Memory B cell (primary cell): ENCODE results near the gene ZDBF2.
A peak's percentile ranks its signal among the peaks of the same experiment; 100 is the strongest.
"Not testable (repeated sequence)": the region's sequence is repeated elsewhere in the genome, so short reads cannot be mapped to it uniquely, and the experiment has no call there.

Source experiments
- ATAC-seq: fragments of 150-1000 bp; cut with Tn5 transposase; 2 replicates; pipeline ENCODE4 v1.10.0; 2021; ENCODE audit warnings: low read depth, mild to moderate bottlenecking, moderate library complexity
- DNase-seq, 2 donors: peaks; one replicate each; pipeline ENCODE4 v3.0.0; 2022; ENCODE audit warnings: low spot score in 2 of 2
- H3K27ac Mint-ChIP-seq: one replicate; pipeline ENCODE4 v1.8.0; 2022; ENCODE audit warnings: mild to moderate bottlenecking, moderate library complexity, mixed read lengths
- H3K27me3 Mint-ChIP-seq: one replicate; pipeline ENCODE4 v1.8.0; 2022; ENCODE audit warnings: mixed read lengths
- H3K36me3 Mint-ChIP-seq: one replicate; pipeline ENCODE4 v1.8.0; 2022; ENCODE audit warnings: mild to moderate bottlenecking, mixed read lengths
- H3K4me1 Mint-ChIP-seq: one replicate; pipeline ENCODE4 v1.8.0; 2022; ENCODE audit warnings: mixed read lengths
- H3K4me3 Mint-ChIP-seq: one replicate; pipeline ENCODE4 v1.8.0; 2022; ENCODE audit warnings: mild to moderate bottlenecking, moderate library complexity, mixed read lengths
- H3K9me3 Mint-ChIP-seq: one replicate; pipeline ENCODE4 v1.8.0; 2022; ENCODE audit warnings: mixed read lengths

Gene ZDBF2

GRCh38 chr2:206253125-206253776, 21.2 kb upstream of the ZDBF2 start:
- peaks cover 4% of the 10 kb centered on the region for H3K9me3 Mint-ChIP-seq
- H3K27ac Mint-ChIP-seq = no peak overlapping the region
- peaks cover 1% of the 10 kb centered on the region for H3K36me3 Mint-ChIP-seq
- ATAC-seq = no peak
- DNase-seq = no peak
- H3K4me1 Mint-ChIP-seq = peaks cover 6% of the 10 kb centered on the region
- no peak overlapping the region for H3K4me3 Mint-ChIP-seq
- peaks cover 29% of the 10 kb centered on the region for H3K27me3 Mint-ChIP-seq

DNA sequence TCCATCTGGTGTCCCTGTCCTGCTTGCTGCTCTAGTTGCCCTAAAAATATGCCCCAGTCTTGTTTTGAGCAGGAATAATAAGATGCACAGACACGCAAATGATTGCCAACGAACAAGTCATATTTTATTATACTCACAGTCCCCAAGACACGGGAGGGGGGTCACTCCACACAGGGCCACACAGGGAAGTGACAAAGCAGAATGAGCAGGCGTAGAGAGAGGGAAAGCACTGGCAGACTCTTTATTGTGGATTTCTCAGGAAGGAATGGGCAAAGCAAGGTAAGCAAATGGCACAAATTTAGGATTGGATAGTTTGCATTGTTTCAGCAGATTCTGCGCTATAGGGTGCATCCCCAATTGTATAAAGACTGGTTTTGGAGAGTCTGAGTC, 20.7 kb upstream of the ZDBF2 start:
- Mint-ChIP-seq H3K36me3 (peaks cover 1% of the 10 kb centered on the region), H3K4me1 (peaks cover 6% of the 10 kb centered on the region), H3K27me3 (peaks cover 29% of the 10 kb centered on the region), H3K9me3 (peaks cover 4% of the 10 kb centered on the region), H3K27ac (no peak overlapping the region), H3K4me3 (no peak overlapping the region)
- ATAC-seq = no peak
- no peak for DNase-seq

- Mint-ChIP-seq H3K36me3 (peaks cover 1% of the 10 kb centered on the region), H3K4me3 (no peak overlapping the region), H3K27me3 (peaks cover 32% of the 10 kb centered on the region), H3K4me1 (peaks cover 7% of the 10 kb centered on the region), H3K27ac (no peak overlapping the region), H3K9me3 (peaks cover 4% of the 10 kb centered on the region)
- no peak for ATAC-seq
- no peak for DNase-seq
Measured at GRCh38 chr2:206255003-206255402, 19.5 kb upstream of the ZDBF2 start.

GRCh38 chr2:206256706-206257205, 17.7 kb upstream of the ZDBF2 start:
- DNase-seq = no peak
- H3K4me1 Mint-ChIP-seq = peaks cover 7% of the 10 kb centered on the region

GRCh38 chr2:206257350-206257749, 17.1 kb upstream of the ZDBF2 start:
- DNase-seq (no peak), ATAC-seq (no peak)
- Mint-ChIP-seq H3K27ac (no peak overlapping the region), H3K4me3 (no peak overlapping the region), H3K36me3 (peaks cover 1% of the 10 kb centered on the region), H3K27me3 (peaks cover 32% of the 10 kb centered on the region), H3K9me3 (peaks cover 2% of the 10 kb centered on the region), H3K4me1 (peaks cover 7% of the 10 kb centered on the region)

More at GRCh38 chr2:206256706-206257205, 17.7 kb upstream of the ZDBF2 start:
- H3K36me3 Mint-ChIP-seq = peaks cover 1% of the 10 kb centered on the region
- H3K27me3 Mint-ChIP-seq = peaks cover 34% of the 10 kb centered on the region
- no peak overlapping the region for H3K27ac Mint-ChIP-seq
- no peak for ATAC-seq
- H3K9me3 Mint-ChIP-seq = peaks cover 2% of the 10 kb centered on the region
- no peak overlapping the region for H3K4me3 Mint-ChIP-seq

- ATAC-seq (no peak), DNase-seq (no peak)
- Mint-ChIP-seq H3K27me3 (peaks cover 30% of the 10 kb centered on the region), H3K4me1 (peaks cover 7% of the 10 kb centered on the region), H3K36me3 (peaks cover 1% of the 10 kb centered on the region), H3K4me3 (no peak overlapping the region), H3K27ac (no peak overlapping the region), H3K9me3 (peaks cover 2% of the 10 kb centered on the region)
Measured at GRCh38 chr2:206257861-206258260, 16.6 kb upstream of the ZDBF2 start.

- peaks cover 29% of the 10 kb centered on the region for H3K27me3 Mint-ChIP-seq
Measured at GRCh38 chr2:206258615-206259014, 15.8 kb upstream of the ZDBF2 start.

GRCh38 chr2:206259376-206260187, 14.9 kb upstream of the ZDBF2 start:
- Mint-ChIP-seq H3K36me3 (peaks cover 1% of the 10 kb centered on the region), H3K27ac (no peak overlapping the region), H3K9me3 (peaks cover 2% of the 10 kb centered on the region), H3K4me1 (peaks cover 10% of the 10 kb centered on the region), H3K27me3 (peaks cover 34% of the 10 kb centered on the region), H3K4me3 (no peak overlapping the region)
- no peak for DNase-seq
- ATAC-seq = no peak

More at GRCh38 chr2:206258615-206259014, 15.8 kb upstream of the ZDBF2 start:
- not testable (repeated sequence) for H3K36me3 Mint-ChIP-seq, H3K9me3 Mint-ChIP-seq, DNase-seq, H3K27ac Mint-ChIP-seq, ATAC-seq, H3K4me3 Mint-ChIP-seq, H3K4me1 Mint-ChIP-seq

DNA sequence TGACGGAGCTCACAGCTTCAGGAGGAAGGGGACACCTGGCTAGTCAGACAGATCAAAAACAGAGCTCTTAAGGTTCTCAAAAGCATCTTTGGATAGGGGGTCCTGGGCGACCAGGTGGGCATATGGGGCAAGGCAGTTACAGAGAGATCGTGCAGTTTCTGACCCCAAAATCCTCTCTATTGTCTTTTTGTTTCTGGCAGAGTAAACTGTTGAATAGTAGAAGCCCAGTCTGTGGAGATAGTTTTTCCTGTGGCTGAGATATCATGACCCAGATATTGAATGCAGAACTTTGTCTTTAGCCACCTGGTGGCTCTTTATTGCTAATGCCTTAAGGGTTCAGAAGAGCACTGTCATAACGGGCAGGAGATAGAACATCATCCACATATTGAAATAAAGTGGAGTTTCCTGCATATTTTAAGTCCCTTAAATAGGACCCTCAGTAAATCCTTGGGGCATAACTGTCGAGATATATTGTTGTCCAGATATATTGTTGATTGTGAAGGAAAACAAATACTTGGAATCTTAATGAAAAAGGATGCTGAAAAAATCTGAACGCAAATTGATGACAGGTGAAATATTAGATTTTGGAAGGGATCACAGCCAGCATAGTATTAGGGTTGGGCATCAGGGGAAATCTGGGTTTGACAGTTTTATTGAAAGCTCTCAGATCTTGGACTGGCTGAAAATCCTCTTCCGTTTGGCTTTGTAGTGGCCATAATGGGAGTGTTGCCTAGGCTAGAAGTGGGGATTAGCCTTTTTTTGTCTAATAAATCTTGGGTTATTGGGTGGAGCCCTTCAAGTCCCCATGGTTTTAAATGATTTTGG, 14.1 kb upstream of the ZDBF2 start:
- DNase-seq (no peak), ATAC-seq (peak; percentile 84)
- Mint-ChIP-seq H3K4me3 (no peak overlapping the region), H3K27ac (no peak overlapping the region), H3K27me3 (peaks cover 39% of the 10 kb centered on the region), H3K4me1 (peaks cover 10% of the 10 kb centered on the region), H3K9me3 (no peaks in the 10 kb centered on the region), H3K36me3 (no peaks in the 10 kb centered on the region)

GRCh38 chr2:206263959-206264603, 10.4 kb upstream of the ZDBF2 start:
- ATAC-seq = no peak
- Mint-ChIP-seq H3K27ac (no peak overlapping the region), H3K4me1 (peaks cover 10% of the 10 kb centered on the region), H3K27me3 (peaks cover 37% of the 10 kb centered on the region), H3K36me3 (no peaks in the 10 kb centered on the region), H3K4me3 (no peak overlapping the region), H3K9me3 (no peaks in the 10 kb centered on the region)
- peak in 1 of 2 donors; percentile 6 for DNase-seq

DNA sequence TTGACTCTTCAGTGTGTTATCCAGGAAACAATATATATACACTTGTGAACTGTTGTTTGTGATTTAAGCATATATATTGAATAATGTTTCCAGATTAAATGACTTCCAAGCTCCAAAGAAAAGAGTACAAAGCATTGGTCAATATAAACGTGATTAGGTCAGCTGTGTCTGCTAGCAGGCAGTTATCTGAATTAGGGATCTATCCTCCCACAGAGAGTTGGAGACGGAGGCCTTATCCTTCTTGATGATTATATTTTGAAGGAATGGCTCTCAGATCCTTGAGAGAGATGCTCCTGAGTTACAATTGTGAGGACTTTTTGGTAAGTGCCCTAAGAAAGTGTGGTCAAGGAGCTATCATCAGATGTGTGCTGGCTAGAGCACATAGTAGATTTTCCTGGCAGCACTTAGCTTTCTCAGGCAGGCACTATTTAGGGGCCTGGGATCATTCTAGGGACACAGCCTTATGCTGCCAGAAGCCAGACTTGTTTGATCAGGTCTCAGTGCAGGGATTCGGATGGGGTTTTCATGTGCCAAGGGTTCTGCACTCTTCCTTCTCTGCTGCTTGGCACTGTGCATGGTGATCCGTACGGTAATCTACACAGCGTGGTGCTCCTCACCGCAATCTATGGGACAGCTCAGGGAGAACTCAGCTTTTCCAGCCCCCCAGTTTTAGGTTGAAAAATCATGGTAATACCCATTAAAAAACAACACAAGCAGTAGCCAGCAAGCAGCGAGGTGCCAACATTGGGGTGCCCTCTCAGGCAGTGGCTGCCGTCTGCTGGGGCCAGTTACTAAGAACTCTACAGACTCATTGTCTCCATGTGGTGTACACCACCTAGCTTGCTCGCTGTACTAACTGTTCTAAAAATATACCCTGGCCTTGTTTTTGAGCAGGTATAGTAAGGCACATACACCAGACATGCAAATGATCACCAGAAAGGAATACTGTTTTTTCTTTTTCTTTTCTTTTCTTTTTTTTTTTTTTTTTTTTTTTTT, 8.0 kb upstream of the ZDBF2 start:
- Mint-ChIP-seq H3K27ac (no peak overlapping the region), H3K27me3 (peaks cover 28% of the 10 kb centered on the region), H3K9me3 (no peaks in the 10 kb centered on the region), H3K4me3 (no peak overlapping the region), H3K4me1 (peaks cover 3% of the 10 kb centered on the region), H3K36me3 (no peaks in the 10 kb centered on the region)
- DNase-seq = peak in 1 of 2 donors; percentile 7
- ATAC-seq = no peak

DNA sequence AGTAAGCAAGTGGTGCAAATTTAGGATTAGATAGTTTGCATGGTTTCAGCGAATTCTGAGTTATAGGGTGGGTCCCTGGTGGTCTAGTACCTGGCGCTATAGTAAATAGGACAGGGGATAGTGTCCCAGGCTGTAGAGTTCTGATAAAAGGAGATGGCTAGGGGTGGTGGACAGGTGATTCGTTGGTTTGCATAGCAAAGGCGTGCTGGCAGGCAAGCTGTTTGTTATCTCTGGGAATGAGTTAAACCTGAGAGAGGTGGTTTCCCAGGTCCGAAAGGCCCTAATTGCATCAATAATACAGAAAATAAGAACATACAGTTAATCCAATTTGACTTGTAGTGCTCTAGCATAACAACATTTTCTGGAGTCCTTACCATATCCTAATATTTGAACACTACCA, 6.9 kb upstream of the ZDBF2 start:
- no peak for DNase-seq
- ATAC-seq = no peak
- peaks cover 3% of the 10 kb centered on the region for H3K4me1 Mint-ChIP-seq
- no peak overlapping the region for H3K4me3 Mint-ChIP-seq
- no peaks in the 10 kb centered on the region for H3K36me3 Mint-ChIP-seq
- peaks cover 27% of the 10 kb centered on the region for H3K27me3 Mint-ChIP-seq
- no peaks in the 10 kb centered on the region for H3K9me3 Mint-ChIP-seq
- H3K27ac Mint-ChIP-seq = no peak overlapping the region
